GM23248 (cell line): ENCODE results near the gene PAK1.

Source experiments
- EZH2 ChIP-seq: fragments of 200-600 bp; sonication (generic); IDR thresholded peaks from 2 replicates; pipeline ENCODE4 v1.6.1; 2018; ENCODE audit warnings: antibody characterized with exemption, mild to moderate bottlenecking; ENCODE audit not compliant: insufficient read depth, poor library complexity, severe bottlenecking
- EZH2phosphoT487 ChIP-seq: fragments of 200-600 bp; sonication (generic); IDR thresholded peaks from 2 replicates; pipeline ENCODE4 v1.6.1; 2018; ENCODE audit warnings: antibody characterized with exemption, moderate library complexity, mild to moderate bottlenecking, low read depth; ENCODE audit not compliant: insufficient read depth

- no peak for TF ChIP-seq EZH2
- no peak for TF ChIP-seq EZH2phosphoT487
Observed at GRCh38 chr11:77353131-77353530, 120.8 kb downstream of the PAK1 start.
